PFSK-1 (cell line): ENCODE data around the gene OIT3.

ENCODE experiments used
- POLR2AphosphoS5 ChIP-seq: IDR thresholded peaks from 2 replicates; pipeline ENCODE4 v1.6.1; 2012; ENCODE audit warnings: low read depth, mild to moderate bottlenecking, control low read depth, low read length, moderate library complexity
- SIN3A ChIP-seq: IDR thresholded peaks from 2 replicates; pipeline ENCODE4 v1.6.1; 2012; ENCODE audit warnings: mild to moderate bottlenecking, low read length, moderate library complexity, borderline replicate concordance; ENCODE audit not compliant: insufficient read depth

GRCh38 chr10:72875250-72876055 is 18.1 kb upstream of the OIT3 start:
- no peak for TF ChIP-seq POLR2AphosphoS5
- TF ChIP-seq SIN3A, result no peak
